ENCODE data around the gene ITPKB. TPM values are rescaled to one million over a fixed set of nuclear protein-coding genes. Genes with fewer than 3 reads are reported as not detected.
A peak's percentile ranks its signal among the peaks of the same experiment; 100 is the strongest.

Gene ITPKB
- total RNA-seq, 2 donors from 2014 or later = 22.4 to 28.3 TPM

GRCh38 chr1:226763905-226764264 is 24.8 kb upstream of the ITPKB start:
- Histone ChIP-seq H3K36me3 (ENCODE audit: control insufficient read depth, insufficient read depth, low read length) (no peaks in the 10 kb centered on the region), H3K27me3 (ENCODE audit: control insufficient read depth, insufficient read depth, low read length, poor library complexity, severe bottlenecking) (no peaks in the 10 kb centered on the region), H3K4me1 (ENCODE audit: control insufficient read depth, insufficient read depth, low read length) (peaks cover 3% of the 10 kb centered on the region), H3K4me3 (ENCODE audit: low read length) (no peak overlapping the region), H3K27ac (ENCODE audit: low read depth, low read length) (no peak overlapping the region), H3K9me3 (ENCODE audit: control insufficient read depth, low read length) (no peaks in the 10 kb centered on the region), H3K9ac (ENCODE audit: extremely low read depth, low read length, poor library complexity, severe bottlenecking) (no peak overlapping the region)
- no peaks in the 10 kb centered on the region for H3K27me3 Mint-ChIP-seq (ENCODE audit: insufficient read depth)
- DNase-seq = peak; percentile 85
- no peak overlapping the region for H3K4me3 Mint-ChIP-seq
- TF ChIP-seq CTCF (conservative IDR thresholded peaks at IDR 0.05) = no peak
- H3K27ac Mint-ChIP-seq = peak overlapping the region; percentile 92
- no peaks in the 10 kb centered on the region for H3K36me3 Mint-ChIP-seq (ENCODE audit: low read depth)
- 36 to 45% methylated on average over 2 to 4 of the region's 4 CpGs for WGBS, 2 experiments (ENCODE audit: insufficient coverage in 1 of 2, insufficient read length in 1 of 2)
- no peaks in the 10 kb centered on the region for H3K9me3 Mint-ChIP-seq
- peaks cover 27% of the 10 kb centered on the region for H3K4me1 Mint-ChIP-seq

GRCh38 chr1:226762988-226763904 is 24.2 kb upstream of the ITPKB start:
- whole genome bisulfite sequencing, 2 experiments (ENCODE audit: insufficient coverage in 1 of 2, insufficient read length in 1 of 2) = 88 to 90% methylated on average over 4 to 7 of the region's 7 CpGs

GRCh38 chr1:226762055-226762454 is 23.0 kb upstream of the ITPKB start:
- H3K27ac ChIP-seq (ENCODE audit: low read depth, low read length) = no peak overlapping the region
- no peak for DNase-seq
- 90 to 96% methylated on average over 3 to 4 of the region's 4 CpGs for WGBS, 2 experiments (ENCODE audit: insufficient coverage in 1 of 2, insufficient read length in 1 of 2)
- H3K27me3 ChIP-seq (ENCODE audit: control insufficient read depth, insufficient read depth, low read length, poor library complexity, severe bottlenecking) = no peaks in the 10 kb centered on the region
- Mint-ChIP-seq H3K4me3 (no peak overlapping the region), H3K27me3 (ENCODE audit: insufficient read depth) (no peaks in the 10 kb centered on the region), H3K27ac (no peak overlapping the region), H3K9me3 (no peaks in the 10 kb centered on the region), H3K4me1 (peaks cover 27% of the 10 kb centered on the region), H3K36me3 (ENCODE audit: low read depth) (no peaks in the 10 kb centered on the region)
- H3K4me1 ChIP-seq (ENCODE audit: control insufficient read depth, insufficient read depth, low read length) = peaks cover 3% of the 10 kb centered on the region
- no peaks in the 10 kb centered on the region for H3K36me3 ChIP-seq (ENCODE audit: control insufficient read depth, insufficient read depth, low read length)
- no peak overlapping the region for H3K9ac ChIP-seq (ENCODE audit: extremely low read depth, low read length, poor library complexity, severe bottlenecking)
- H3K4me3 ChIP-seq (ENCODE audit: low read length) = no peak overlapping the region
- peaks cover 2% of the 10 kb centered on the region for H3K9me3 ChIP-seq (ENCODE audit: control insufficient read depth, low read length)
- TF ChIP-seq CTCF (conservative IDR thresholded peaks at IDR 0.05) = no peak

More at GRCh38 chr1:226762988-226763904, 24.2 kb upstream of the ITPKB start:
- H3K4me1 ChIP-seq (ENCODE audit: control insufficient read depth, insufficient read depth, low read length) = peaks cover 3% of the 10 kb centered on the region
- Mint-ChIP-seq H3K27me3 (ENCODE audit: insufficient read depth) (no peaks in the 10 kb centered on the region), H3K36me3 (ENCODE audit: low read depth) (no peaks in the 10 kb centered on the region), H3K27ac (peak overlapping the region; percentile 92), H3K4me3 (no peak overlapping the region), H3K9me3 (no peaks in the 10 kb centered on the region), H3K4me1 (peaks cover 27% of the 10 kb centered on the region)
- H3K27ac ChIP-seq (ENCODE audit: low read depth, low read length) = no peak overlapping the region
- H3K27me3 ChIP-seq (ENCODE audit: control insufficient read depth, insufficient read depth, low read length, poor library complexity, severe bottlenecking) = no peaks in the 10 kb centered on the region
- peak; percentile 56 for TF ChIP-seq CTCF (conservative IDR thresholded peaks at IDR 0.05)
- no peak overlapping the region for H3K4me3 ChIP-seq (ENCODE audit: low read length)
- no peak overlapping the region for H3K9ac ChIP-seq (ENCODE audit: extremely low read depth, low read length, poor library complexity, severe bottlenecking)
- no peaks in the 10 kb centered on the region for H3K9me3 ChIP-seq (ENCODE audit: control insufficient read depth, low read length)
- peak; percentile 53 for DNase-seq
- no peaks in the 10 kb centered on the region for H3K36me3 ChIP-seq (ENCODE audit: control insufficient read depth, insufficient read depth, low read length)
